Measurements from ENCODE around the gene PIK3R1. TPM values are rescaled to one million over a fixed set of nuclear protein-coding genes. Genes with fewer than 3 reads are reported as not detected.
A peak's percentile ranks its signal among the peaks of the same experiment; 100 is the strongest.

The PIK3R1 gene
- total and polyA plus RNA-seq, 10 of the 15 experiments (the other 5 are each of a cell fraction or from before 2014, with no cell fraction given) = 7.8 to 38.4 (median 15.7) TPM

- TF ChIP-seq NFIC (IDR thresholded peaks at IDR 0.05; ENCODE audit: low read depth, low read length) = no peak
- TF ChIP-seq USF2 (IDR thresholded peaks at IDR 0.05; ENCODE audit: borderline replicate concordance, low read depth, low read length) = no peak
- no peak for TF ChIP-seq MTA3 (IDR thresholded peaks at IDR 0.05; ENCODE audit: borderline replicate concordance, low read length)
- TF ChIP-seq HSF1 (IDR thresholded peaks at IDR 0.05; ENCODE audit: low read depth, low read length) = no peak
- peak; percentile 47 for TF ChIP-seq MAX (IDR thresholded peaks at IDR 0.05; ENCODE audit: low read depth, low read length)
- no peak for TF ChIP-seq HCFC1 (IDR thresholded peaks at IDR 0.05; ENCODE audit: low read length)
- no peak for TF ChIP-seq ATF2 (IDR thresholded peaks at IDR 0.05; ENCODE audit: low read length)
- TF ChIP-seq SRF (IDR thresholded peaks at IDR 0.05; ENCODE audit: low read depth in 2 of 2, low read length in 2 of 2) = no peak
- no peak for TF ChIP-seq CBFB (IDR thresholded peaks at IDR 0.05; ENCODE audit: low read depth)
- no peak; the same call in 1 of the 2 replicates for TF ChIP-seq LARP7 (IDR thresholded peaks at IDR 0.05)
- TF ChIP-seq ZNF687 (IDR thresholded peaks at IDR 0.05) = peak; percentile 68
- TF ChIP-seq EED (IDR thresholded peaks at IDR 0.05; ENCODE audit: low read depth) = peak; percentile 72
- TF ChIP-seq YY1 (IDR thresholded peaks at IDR 0.05; ENCODE audit: low read depth, low read length) = peak; percentile 52; the same call in 1 of the 2 replicates
- TF ChIP-seq IKZF2 (IDR thresholded peaks at IDR 0.05) = peak; percentile 79 to 83
- TF ChIP-seq IRF3 (IDR thresholded peaks at IDR 0.05) = no peak
- no peak for TF ChIP-seq CREB1 (IDR thresholded peaks at IDR 0.05; ENCODE audit: low read depth)
- peak in 1 of 2 experiments; percentile 62; a peak in 2 of 4 replicates for TF ChIP-seq ETV6 (conservative IDR thresholded peaks at IDR 0.05 in 1 of 2, IDR thresholded peaks at IDR 0.05 in 1 of 2; ENCODE audit: borderline replicate concordance in 1 of 2, low read depth in 1 of 2)
- 0 out of 4 replicates have a peak, but pooled peaks of 1 of the 2 experiments have one; percentile 31 for TF ChIP-seq EP300 (IDR thresholded peaks at IDR 0.05; ENCODE audit: borderline replicate concordance in 1 of 2, control insufficient read depth in 1 of 2, low read depth in 2 of 2, low read length in 2 of 2)
- TF ChIP-seq SUZ12 (IDR thresholded peaks at IDR 0.05; ENCODE audit: unreplicated experiment) = no peak
Observed at GRCh38 chr5:68215208-68215897, at the start of gene PIK3R1 (continued).

Measured in GM12878 (cell line).